Amniotic epithelial cell (primary cell): Measurements from ENCODE around the gene ATP6V1G3.
"Not testable (repeated sequence)": the region's sequence is repeated elsewhere in the genome, so short reads cannot be mapped to it uniquely, and the experiment has no call there.

ENCODE experiments used
- DNase-seq: peaks from one replicate; pipeline ENCODE4 v3.0.0-alpha.2; 2010; ENCODE audit warnings: low read depth

ATP6V1G3 gene

GRCh38 chr1:198540580-198540979 lies at the start of gene ATP6V1G3:
ATP6V1G3 (minus strand) TSS chr1:198540680; CDS start chr1:198540650, 30 bp downstream.
- no peak for DNase-seq

DNA sequence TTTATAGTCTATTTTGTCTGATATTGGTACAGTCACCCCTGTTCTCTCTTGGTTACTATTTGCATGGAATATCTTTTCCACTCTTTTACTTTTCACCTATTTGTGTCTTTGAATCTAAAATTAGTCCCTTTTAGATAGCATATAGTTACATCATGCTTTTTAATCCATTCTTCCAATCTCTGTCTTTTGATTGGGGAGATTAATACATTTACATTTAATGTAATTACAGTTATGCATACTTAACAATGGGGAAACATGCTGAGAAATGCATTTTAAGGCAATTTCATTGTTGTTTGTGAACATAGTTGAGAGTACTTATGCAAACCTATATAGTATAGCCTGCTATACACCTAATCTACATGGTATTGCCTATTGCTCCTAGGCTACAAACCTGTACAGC lies 48.4 kb upstream of the ATP6V1G3 start:
- DNase-seq: no peak

DNA sequence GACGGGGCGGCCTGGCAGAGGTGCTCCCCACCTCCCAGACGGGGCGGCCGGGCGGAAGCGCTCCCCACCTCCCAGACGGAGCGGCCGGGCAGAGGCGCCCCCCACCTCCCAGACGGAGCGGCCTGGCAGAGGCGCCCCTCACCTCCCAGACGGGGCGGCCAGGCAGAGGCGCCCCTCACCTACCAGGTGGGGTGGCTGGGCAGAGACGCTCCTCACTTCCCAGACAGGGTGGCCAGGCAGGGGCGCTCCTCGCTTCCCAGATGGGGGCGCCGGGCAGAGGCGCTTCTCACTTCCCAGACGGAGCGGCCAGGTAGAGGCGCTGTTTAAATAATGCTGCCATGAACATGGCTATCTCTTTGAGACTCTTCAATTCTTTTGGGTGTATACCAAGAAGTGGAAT lies 43.7 kb upstream of the ATP6V1G3 start:
- no peak for DNase-seq

- DNase-seq: not testable (repeated sequence)
Observed at GRCh38 chr1:198583209-198583802, 42.8 kb upstream of the ATP6V1G3 start.

DNA sequence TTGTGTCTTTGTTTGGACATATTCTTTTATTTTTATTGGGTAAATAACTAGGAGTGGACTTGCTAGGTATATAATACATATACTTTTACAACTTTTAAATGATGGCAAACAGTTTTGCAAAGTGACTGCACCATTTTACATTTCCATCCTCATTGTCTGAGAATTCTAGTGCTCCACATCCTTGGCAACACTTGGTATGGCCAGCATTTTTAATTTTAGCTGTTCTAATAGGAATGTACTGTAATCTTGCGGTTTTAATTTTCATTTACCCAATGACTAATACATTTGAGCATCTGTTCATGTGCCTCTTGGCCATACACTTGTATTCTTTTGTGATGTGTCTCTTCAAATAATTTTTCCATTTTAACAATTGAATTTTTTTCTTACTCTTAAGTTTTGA lies 37.0 kb upstream of the ATP6V1G3 start:
- DNase-seq: peak; percentile 37

DNA sequence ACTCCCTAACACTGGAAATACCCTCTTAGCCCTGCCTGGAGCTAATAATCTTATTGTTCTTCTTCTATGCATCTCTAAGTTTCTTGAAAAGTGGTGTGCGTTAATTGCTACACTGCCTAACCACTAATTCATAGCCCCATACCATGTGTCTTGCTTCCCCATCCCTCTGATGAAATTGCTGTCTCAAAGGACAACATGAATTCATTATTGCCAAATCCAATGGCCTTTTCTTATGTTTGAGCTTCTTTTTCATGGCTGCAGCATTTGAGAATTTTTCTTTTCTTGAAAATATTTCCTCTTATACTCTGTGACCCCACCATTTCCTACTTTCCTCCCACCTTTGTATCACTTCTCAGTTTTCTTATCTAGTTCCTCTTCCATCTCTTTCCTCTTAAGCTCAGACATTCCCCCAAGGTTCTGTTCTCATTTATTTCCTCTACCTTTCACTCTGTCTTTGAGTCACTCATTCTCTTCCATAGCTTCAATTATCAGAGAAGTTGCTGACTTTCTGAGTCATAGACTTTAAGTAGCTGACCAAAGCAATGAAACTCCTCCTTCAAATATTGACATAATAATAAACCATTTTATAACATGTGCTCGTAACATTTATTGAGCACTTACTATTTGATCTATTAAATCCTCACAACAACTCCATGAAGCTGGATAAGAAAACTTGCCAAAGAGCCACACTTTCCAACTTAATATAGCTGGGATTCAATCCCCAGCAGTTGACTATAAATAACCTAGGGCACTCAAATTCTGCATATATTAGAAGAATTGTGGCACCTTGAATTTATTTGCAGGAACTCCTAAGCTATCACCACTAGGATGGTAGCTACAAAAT lies 35.5 kb upstream of the ATP6V1G3 start:
- DNase-seq: no peak

- no peak for DNase-seq
Observed at GRCh38 chr1:198575292-198575691, 34.8 kb upstream of the ATP6V1G3 start.

DNA sequence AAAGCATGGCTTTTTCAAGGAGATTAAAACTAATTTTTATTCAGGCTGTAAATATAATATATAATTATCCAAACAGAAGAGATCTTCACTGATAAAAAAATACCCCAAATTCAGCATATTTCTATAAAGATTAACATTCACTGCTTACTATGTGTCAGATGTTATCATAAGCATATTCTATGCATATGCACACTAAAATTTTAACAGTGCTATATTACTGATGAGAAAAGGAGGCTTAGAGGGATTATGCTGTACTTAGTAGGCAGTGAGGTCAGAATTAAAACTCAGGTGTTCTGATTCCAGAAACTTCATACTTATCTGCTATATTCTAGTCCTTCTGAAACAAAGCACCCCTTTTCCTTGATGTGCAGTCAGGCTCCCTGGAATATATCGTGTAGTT lies 33.8 kb upstream of the ATP6V1G3 start:
- DNase-seq: no peak

DNA sequence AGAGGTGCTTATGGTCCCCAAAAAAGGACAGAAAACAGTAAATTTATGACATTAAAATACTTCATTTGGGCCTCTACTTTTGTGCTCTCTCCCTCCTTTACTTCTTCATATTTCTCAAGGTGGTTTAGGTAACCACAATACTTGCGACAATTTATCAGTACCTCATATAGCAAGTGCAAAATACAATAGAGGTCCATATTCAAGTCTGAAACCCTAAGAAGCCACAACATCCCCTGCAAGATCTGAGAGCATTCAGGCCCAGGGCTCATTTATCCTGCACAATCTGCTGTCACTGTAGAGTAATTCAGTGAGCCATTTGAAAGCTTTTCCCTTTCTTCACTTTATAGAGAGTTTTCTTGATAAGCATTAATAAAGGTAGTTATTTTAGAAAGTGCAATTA lies 24.2 kb upstream of the ATP6V1G3 start:
- DNase-seq: no peak

DNA sequence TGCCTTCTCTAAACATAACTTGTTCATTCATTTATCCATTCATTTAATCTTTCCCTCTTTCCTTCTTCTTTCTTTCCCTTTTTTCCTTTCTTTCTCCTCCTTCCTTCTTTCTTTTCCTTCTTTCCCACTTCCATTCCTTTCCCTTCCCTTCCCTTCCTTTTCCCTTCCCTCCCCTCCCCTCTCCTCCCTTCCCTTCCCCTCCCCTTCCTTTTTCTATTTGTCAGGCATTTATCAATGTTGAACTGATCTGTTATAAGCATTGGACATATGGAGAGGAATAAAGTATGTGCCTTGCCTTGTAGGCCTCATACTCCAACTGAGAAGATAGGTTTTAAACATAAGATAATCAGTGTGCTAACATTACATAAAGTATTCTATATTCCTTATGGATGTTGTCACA lies 23.7 kb upstream of the ATP6V1G3 start:
- no peak for DNase-seq

GRCh38 chr1:198563583-198563982 lies 23.1 kb upstream of the ATP6V1G3 start:
- no peak for DNase-seq

DNA sequence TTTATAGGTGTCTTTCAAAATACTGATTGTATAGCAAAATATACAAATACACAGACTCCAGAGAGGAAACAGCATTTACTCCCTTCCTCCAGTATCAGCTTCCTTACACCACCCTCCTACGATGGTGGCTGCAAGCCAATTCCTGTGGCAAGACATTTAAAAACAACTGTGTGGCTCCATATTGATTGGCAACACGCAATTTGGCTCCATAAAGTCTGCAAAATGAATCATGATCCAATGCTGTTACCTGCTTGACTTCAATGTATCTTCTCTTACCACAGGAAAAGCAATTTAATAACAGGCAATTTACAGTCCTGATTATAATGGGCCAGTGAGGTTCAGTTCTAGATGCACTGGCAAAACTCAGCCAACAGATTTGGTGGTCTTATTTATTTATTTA lies 19.7 kb upstream of the ATP6V1G3 start:
- DNase-seq: no peak

- no peak for DNase-seq
Observed at GRCh38 chr1:198559362-198559761, 18.9 kb upstream of the ATP6V1G3 start.

GRCh38 chr1:198558402-198558801 lies 17.9 kb upstream of the ATP6V1G3 start:
- no peak for DNase-seq

DNA sequence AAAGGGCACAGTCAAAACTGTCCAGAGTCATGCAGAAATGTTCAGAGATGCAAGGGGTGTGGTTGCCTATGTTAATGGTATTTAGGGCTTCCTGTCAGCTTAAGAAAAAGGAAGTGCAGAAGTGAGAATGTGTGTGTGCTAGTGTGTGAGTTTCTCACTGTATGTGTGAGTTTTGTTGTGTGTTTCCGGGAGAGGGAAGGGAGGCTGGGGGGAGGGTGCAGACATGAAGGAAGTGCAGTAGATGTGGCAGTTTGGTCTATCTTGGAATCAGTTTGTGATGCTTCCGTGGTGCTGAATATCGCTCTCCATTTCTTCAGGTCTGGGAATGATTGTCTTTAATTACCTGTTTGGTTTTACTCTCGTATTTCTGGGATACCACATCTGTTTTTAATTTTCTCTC lies 16.5 kb upstream of the ATP6V1G3 start:
- no peak for DNase-seq

DNA sequence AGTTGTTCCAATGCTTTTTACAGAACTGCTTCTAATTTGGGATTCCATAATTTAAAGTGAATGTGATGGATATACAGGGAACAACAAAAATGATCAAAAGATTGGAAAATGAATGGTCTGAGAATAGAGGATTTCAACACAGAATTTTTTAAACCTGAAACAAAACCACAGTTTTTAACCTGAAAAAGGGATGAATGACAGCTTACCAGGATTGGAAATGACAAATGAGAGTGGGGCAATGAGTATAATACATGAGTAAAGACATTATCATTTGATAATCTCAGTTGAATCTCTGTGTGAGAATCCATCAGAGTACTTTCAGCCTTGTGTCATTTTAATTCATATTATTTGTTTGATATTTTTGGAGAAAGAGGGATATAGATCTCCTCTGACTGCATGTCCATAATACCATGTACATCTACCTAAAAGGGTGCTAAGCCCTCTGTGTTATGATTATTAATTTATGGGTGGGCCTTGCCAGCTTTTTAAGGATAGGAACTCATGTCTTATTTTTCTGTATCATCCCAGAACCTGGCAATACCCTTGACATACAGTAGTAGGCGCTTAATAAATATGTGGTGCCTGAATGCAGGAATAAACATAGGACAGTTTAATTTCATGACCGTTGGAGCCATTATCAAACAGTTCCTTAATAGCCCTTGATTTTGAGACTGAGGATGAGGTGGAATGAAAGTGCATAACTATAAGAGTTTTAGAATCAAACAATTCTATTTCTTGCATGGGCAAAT lies 12.4 kb upstream of the ATP6V1G3 start:
- no peak for DNase-seq

GRCh38 chr1:198550941-198551524 lies 10.6 kb upstream of the ATP6V1G3 start:
- no peak for DNase-seq

- no peak for DNase-seq
Observed at GRCh38 chr1:198549866-198550265, 9.4 kb upstream of the ATP6V1G3 start.

- no peak for DNase-seq
Observed at GRCh38 chr1:198548890-198549289, 8.4 kb upstream of the ATP6V1G3 start.

- DNase-seq: no peak
Observed at GRCh38 chr1:198545156-198545555, 4.7 kb upstream of the ATP6V1G3 start.

- no peak for DNase-seq
Observed at GRCh38 chr1:198544265-198544664, 3.8 kb upstream of the ATP6V1G3 start.

DNA sequence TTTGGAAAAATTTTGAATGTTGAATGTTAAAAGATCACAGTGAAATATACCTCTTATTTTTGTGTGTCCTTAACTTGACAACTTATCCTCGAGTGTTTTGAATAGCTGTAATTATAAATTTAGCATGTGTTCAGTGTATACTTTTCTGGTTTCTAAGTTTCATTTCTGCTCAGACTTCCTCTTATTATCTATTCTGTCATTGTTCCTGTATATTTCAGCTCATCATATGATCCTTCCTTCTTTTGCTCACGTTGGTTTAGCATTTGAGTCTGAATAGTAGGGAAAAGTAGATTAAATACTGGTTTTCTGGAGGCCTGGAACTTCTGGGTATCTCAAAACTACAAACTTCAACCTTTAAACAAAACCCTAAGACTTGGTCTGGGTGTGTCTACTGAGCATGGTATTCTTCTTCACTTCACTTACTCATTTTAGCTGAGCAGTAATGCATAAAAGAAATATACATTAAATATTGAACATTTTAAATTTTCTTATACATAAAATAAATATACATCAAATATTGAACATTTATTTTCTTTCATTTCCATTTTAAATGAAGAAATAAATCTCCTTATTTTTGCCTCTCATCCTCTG lies 3.3 kb upstream of the ATP6V1G3 start:
- DNase-seq: no peak
